Breast epithelium (tissue), 4 donors: Measurements from ENCODE around the gene MDFIC. TPM values are rescaled to one million over a fixed set of nuclear protein-coding genes. Genes with fewer than 3 reads are reported as not detected.

ENCODE experiments used
- DNase-seq, 2 donors: peaks; one replicate each; pipeline ENCODE4 v3.0.0-alpha.2; 2019; ENCODE audit warnings: low spot score in 2 of 2
- H3K27ac ChIP-seq, 2 donors: fragments of 200-600 bp; sonication (generic) in 1 of 2; one replicate each; pipeline ENCODE4 v1.5.1; 2016 to 2019; ENCODE audit warnings: mild to moderate bottlenecking in 1 of 2
- H3K27me3 ChIP-seq, 2 donors: fragments of 200-600 bp; sonication (generic) in 1 of 2; one replicate each; pipeline versions ENCODE4 v1.5.1 to v1.6.0; 2017 to 2019; ENCODE audit warnings: control low read depth in 1 of 2, mild to moderate bottlenecking in 1 of 2
- H3K36me3 ChIP-seq: fragments of 200-600 bp; one replicate; pipeline ENCODE4 v1.5.1; 2019
- H3K4me1 ChIP-seq, 2 donors: fragments of 200-600 bp; sonication (generic); one replicate each; pipeline ENCODE4 v1.5.1; 2016 to 2019; ENCODE audit warnings: control low read depth in 1 of 2
- H3K4me3 ChIP-seq, 3 donors: fragments of 200-600 bp; sonication (generic); 1 replicate in 2 of 3; 2 replicates in 1 of 3; pipeline ENCODE4 v1.5.1; 2016 to 2019; ENCODE audit warnings: mild to moderate bottlenecking in 3 of 3, moderate library complexity in 2 of 3
- H3K9me3 ChIP-seq, 2 donors: fragments of 200-600 bp; sonication (generic) in 1 of 2; one replicate each; pipeline ENCODE4 v1.5.1; 2016 to 2019; ENCODE audit warnings: control low read depth in 1 of 2
- CTCF ChIP-seq, 3 donors: fragments of 450-650 bp; IDR thresholded peaks; one replicate each; pipeline ENCODE4 v1.5.1; 2016 to 2017; ENCODE audit warnings: antibody characterized with exemption in 3 of 3, mild to moderate bottlenecking in 3 of 3, moderate library complexity in 3 of 3
- POLR2A ChIP-seq: fragments of 450-650 bp; IDR thresholded peaks from one replicate; pipeline ENCODE4 v1.6.1; 2016; ENCODE audit warnings: antibody characterized with exemption, mild to moderate bottlenecking, moderate library complexity
- POLR2AphosphoS5 ChIP-seq, 3 donors: sonication (generic); formaldehyde crosslinking; IDR thresholded peaks; one replicate each; pipeline ENCODE4 v1.6.1; 2017; ENCODE audit warnings: antibody characterized with exemption in 3 of 3
- intact Hi-C: fragments of 100-400 bp; cut with DNase I; formaldehyde crosslinking; loops from one replicate; pipeline ENCODE4 v1.15.1; 2023; ENCODE audit warnings: low total_unique reads
- total RNA-seq, 3 donors: library from RNA; depleted of rRNA; stranded (reverse); fragments of >200 nt; gene quantifications; one replicate each; pipeline ENCODE4 v1.1.0, GENCODE V29; 2016

The MDFIC gene
- total RNA-seq, 3 donors from 2014 or later = 29.9 to 146 (median 55.4) TPM

DNA sequence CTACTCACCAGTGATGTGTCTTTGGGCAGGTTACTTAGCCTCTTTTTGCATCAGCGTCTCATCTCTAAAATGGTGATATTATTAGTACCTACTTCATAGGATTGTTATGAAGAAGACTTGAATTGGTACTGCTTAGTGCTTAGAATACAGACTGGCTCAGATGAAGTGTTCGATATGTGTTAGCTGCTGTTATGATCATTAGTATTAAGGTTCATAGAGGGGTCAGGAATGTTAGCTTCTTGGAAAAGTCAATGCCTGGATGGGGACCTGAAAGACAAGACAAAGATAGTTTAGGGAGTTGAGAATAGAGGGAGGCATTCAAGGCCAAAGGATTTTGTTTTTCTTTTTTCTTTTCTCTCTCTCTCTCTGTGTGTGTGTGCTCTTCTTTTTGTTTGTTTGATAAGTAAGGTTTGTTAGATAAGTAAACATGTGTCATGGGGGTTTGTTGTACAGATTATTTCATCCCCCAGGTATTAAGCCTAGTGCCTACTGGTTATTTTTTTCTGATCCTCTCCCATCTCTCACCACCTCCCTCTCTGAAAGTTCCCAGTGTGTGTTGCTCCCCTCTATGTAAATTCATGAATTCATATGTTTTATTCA, 63.3 kb downstream of the MDFIC start:
- Histone ChIP-seq H3K36me3 (no peaks in the 10 kb centered on the region), H3K4me1 (no peaks in the 10 kb centered on the region), H3K9me3 (no peaks in the 10 kb centered on the region), H3K27ac (no peak overlapping the region), H3K4me3 (no peak overlapping the region), H3K27me3 (no peaks in the 10 kb centered on the region)
- no peak for DNase-seq
- TF ChIP-seq CTCF (IDR thresholded peaks at IDR 0.05) (no peak), POLR2A (no peak), POLR2AphosphoS5 (IDR thresholded peaks at IDR 0.05) (no peak)
- intact Hi-C loops = no loop called here

- Histone ChIP-seq H3K27ac (no peak overlapping the region), H3K9me3 (no peaks in the 10 kb centered on the region), H3K4me3 (no peak overlapping the region), H3K27me3 (no peaks in the 10 kb centered on the region), H3K36me3 (no peaks in the 10 kb centered on the region), H3K4me1 (no peaks in the 10 kb centered on the region)
- TF ChIP-seq POLR2A = no peak
- no peak for TF ChIP-seq POLR2AphosphoS5 (IDR thresholded peaks at IDR 0.05)
- TF ChIP-seq CTCF (IDR thresholded peaks at IDR 0.05) = no peak
- intact Hi-C loops = no loop called here
- no peak for DNase-seq
These were observed 64.6 kb downstream of the MDFIC start for GRCh38 chr7:114986190-114987180.

DNA sequence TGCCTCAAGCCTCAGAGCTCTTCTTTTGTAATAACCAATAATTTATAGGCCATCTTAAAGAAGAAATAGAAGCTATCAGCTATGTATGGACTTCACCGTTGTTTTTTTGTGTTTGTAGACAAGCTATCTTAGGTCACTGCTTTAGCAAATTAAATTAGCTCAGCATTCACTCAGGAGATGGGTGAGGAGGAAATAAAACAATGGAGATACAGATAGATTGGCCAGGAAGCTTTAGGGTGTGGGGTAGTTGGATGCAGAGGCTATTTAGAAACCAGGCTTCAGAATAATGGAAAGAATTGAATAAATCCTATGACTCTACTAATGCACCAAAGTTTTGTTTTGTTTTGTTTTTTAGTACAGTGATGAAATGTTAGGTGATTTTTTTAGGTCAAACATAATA, 66.1 kb downstream of the MDFIC start:
- Histone ChIP-seq H3K9me3 (no peaks in the 10 kb centered on the region), H3K4me3 (no peak overlapping the region), H3K4me1 (no peaks in the 10 kb centered on the region), H3K36me3 (no peaks in the 10 kb centered on the region), H3K27me3 (no peaks in the 10 kb centered on the region), H3K27ac (peak overlapping the region in 1 of 2 donors; percentile 39)
- TF ChIP-seq POLR2A = no peak
- TF ChIP-seq POLR2AphosphoS5 (IDR thresholded peaks at IDR 0.05) = no peak
- TF ChIP-seq CTCF (IDR thresholded peaks at IDR 0.05) = no peak
- intact Hi-C loops = no loop called here
- no peak for DNase-seq

DNA sequence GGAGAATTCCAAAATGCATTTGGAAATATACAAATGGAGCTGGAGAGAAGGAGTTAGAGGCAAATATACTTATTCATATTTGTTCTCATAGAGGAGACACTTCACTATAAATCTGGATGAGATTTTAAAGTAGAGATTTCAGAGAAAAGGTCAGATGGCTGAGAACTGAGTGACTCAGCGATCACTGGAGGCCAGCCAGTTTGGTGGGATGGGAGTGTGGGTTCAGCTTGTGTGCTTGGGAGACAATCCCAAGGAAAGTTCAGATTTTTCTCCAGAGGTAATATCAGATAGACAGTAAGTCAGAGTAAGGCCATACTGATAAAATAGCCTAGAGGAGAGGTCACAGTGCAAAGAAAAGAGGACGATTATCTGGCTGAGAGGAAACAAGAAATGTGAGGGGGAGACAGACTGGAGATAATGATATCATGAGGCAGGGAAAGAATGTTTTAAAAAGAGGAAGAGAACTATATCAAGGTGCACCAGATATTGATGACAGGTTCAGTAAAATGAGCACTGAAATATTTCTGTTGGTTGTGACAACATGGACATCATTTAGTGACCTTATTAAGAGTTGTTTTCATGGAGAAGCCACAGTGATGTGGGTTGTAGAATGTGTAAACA, 67.0 kb downstream of the MDFIC start:
- H3K4me3 ChIP-seq = no peak overlapping the region
- intact Hi-C loops = no loop called here
- no peaks in the 10 kb centered on the region for H3K4me1 ChIP-seq
- peak overlapping the region in 1 of 2 donors; percentile 39 for H3K27ac ChIP-seq
- TF ChIP-seq CTCF (IDR thresholded peaks at IDR 0.05) = no peak
- TF ChIP-seq POLR2AphosphoS5 (IDR thresholded peaks at IDR 0.05) = no peak
- TF ChIP-seq POLR2A = no peak
- no peak for DNase-seq
- no peaks in the 10 kb centered on the region for H3K27me3 ChIP-seq
- H3K9me3 ChIP-seq = no peaks in the 10 kb centered on the region
- no peaks in the 10 kb centered on the region for H3K36me3 ChIP-seq
